ENCODE results near the gene FFAR4. TPM values are rescaled to one million over a fixed set of nuclear protein-coding genes. Genes with fewer than 3 reads are reported as not detected.

Gene FFAR4
- total and polyA plus RNA-seq, 2 of the 8 experiments (the other 6 are each of a cell fraction or from before 2014, with no cell fraction given), result not detected

- TF ChIP-seq SIN3A (conservative IDR thresholded peaks at IDR 0.05 in 1 of 2, IDR thresholded peaks at IDR 0.05 in 1 of 2; ENCODE audit: low read depth in 1 of 2, low read length in 2 of 2) (no peak), JUN (IDR thresholded peaks at IDR 0.05; ENCODE audit: low read depth, low read length) (no peak), CBX8 (IDR thresholded peaks at IDR 0.05; ENCODE audit: borderline replicate concordance, low read depth, low read length) (no peak), RAD21 (IDR thresholded peaks at IDR 0.05 in 1 of 2, conservative IDR thresholded peaks at IDR 0.05 in 1 of 2; ENCODE audit: low read depth in 2 of 2, low read length in 2 of 2) (no peak), RXRA (IDR thresholded peaks at IDR 0.05; ENCODE audit: insufficient read depth, low read depth, low read length) (no peak)
Measured at GRCh38 chr10:93577565-93577964, 11.1 kb downstream of the FFAR4 start (continued).

Data from H1 (cell line).